Fibroblast of skin of right biceps (primary cell): ENCODE data around the gene HELZ.

Experiments
- DNase-seq: peaks from one replicate; pipeline ENCODE4 v3.0.0-alpha.2; 2013

HELZ gene

DNA sequence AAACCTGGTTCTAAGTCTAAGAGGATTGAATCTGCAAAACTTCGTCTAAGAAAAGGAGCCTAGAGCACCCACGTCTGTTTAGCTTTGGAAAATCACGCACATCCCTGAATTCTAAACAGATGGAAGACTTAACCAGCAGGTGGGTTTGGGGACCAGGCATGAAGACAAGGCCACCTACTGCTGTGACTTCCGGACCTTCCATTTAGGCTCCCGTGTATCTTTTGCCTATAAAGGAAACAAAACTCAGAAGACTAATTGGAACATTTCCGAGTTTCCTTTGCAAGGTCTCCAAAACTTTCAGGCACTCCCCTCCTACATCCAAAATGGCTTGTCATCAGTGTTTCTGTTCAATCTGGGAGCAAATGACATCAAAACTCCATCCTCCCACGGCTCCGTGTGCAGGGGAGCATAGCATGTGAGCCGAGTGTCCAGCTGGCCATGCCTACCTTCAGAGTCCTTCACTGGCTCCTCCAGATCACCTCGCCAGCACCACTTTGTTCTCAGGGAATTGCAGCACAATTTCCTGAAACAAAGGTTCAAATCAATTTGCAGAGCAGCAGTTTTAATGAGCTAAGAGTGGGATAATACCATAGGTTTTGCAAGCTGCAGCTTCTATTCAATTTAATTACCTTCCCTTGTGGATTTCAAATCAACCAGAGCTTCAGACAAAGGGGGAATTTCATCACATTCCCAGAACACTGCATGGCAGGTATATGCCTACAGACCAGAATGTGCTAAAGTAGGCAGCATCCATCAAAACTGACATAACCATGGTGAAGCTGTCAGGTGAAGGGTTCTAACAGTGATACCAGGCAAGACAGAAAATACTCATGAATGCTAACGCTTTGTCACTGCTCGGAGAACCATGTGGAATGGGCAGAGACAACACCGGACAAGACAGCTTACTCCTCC is 177.2 kb downstream of the HELZ start:
- no peak for DNase-seq

DNA sequence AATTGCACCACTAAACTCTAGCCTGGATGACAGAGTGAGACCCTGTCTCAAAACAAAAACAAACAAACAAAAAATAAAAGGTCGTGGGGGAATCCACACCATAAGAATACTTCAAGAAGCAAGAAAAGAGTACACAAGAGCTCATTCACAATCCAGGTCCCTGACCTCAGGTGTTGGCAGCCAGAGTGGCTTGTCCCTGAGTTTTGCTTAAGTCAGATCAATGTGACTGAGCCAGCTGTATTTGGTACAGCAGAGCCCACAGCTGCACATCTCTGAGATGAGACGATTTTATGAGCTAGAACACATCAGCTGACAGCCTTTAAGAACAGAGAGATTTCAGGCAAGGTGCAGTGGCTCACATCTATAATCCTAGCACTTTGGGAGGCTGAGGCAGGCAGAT is 178.3 kb downstream of the HELZ start:
- DNase-seq = no peak

DNA sequence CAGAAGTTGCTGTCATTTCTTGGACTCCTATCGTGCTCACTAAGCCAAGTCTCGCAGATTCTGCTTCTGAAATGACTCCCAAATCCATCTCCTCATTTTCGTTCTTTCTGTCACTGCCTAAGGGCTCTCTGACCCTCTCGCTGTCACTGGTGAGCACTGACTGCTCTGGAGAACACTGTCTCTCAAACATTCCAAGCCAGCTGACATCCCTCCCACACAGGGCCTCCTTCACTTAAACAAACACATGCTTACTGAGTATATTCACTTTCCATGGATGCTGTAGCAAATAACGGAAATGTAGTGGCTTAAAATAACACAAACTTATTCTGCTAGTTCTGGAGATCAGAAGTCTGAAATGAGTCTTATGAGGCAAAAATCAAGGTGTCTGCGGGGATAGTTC is 181.9 kb downstream of the HELZ start:
- no peak for DNase-seq

DNA sequence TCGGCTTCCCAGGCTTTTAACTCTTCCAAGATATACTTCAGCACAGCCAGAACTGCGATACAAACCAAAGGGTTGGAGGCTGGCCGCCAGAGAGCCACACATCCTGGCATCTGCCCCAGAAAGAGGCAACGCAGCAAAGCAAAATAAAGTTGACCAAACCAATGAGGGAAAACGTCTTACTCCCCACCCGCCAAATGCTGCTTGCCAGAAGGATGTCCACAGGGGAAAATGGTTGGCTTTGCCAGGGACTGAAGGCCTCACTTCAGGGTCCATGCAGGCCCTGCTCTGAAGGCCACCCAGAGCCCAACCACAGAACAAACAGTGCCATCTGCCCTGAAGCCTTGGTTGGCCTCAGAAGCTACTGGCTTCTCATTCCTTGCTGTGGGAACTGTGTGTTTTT is 185.6 kb downstream of the HELZ start:
- DNase-seq = no peak

DNA sequence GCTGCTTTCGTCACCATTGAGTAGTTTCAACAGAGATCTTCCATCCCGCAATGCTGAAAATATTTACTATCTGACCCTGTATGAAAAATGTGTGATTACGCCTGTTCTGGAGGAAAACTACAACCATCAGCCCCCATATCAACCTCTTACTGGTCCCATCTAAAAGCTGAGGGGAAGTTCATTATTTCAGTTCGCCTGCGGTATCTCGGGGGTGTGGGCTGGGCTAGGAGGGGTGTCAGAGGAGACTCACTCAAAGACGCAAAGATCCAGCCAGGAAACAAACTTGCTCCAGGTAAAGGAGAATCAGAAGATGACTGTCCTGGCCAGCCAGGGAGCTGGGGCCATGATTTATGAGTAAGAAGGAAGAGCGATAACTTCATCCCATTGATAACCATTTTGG is 187.0 kb downstream of the HELZ start:
- no peak for DNase-seq

DNA sequence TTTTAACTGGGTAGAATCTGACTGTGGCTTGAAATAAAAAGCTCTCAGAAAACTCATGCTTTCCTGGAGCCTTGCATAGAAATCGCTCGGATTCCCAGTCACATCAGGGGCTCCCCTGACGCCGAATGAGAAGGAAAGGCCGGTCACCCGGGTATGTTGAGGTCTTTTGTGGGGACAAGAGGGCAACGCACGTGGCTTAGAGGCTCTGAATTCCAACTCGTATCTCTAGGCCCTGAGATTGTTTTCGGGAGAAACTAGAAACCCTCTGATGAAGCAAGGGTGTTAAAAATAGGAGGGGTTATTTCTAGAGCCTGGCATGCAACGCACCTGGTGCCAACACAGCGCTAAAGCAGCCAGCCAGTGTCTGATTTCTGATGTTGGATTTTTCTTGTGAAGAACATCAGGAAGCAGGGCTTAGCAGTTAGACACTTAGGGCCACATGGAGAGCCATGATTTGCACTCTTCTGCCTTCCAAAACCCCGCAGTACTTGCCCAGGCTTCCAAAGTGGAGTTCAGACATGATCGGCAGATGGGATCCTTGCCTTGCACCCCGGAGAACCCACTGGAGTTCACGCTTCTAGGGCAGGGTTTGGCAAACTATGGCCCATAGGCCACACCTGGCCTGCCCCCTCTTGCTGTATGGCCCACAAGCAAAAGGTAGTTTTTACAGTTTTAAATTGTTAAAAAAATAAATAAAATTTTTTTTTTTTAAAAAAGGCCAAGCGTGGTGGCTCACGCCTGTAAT is 188.1 kb downstream of the HELZ start:
- no peak for DNase-seq

DNA sequence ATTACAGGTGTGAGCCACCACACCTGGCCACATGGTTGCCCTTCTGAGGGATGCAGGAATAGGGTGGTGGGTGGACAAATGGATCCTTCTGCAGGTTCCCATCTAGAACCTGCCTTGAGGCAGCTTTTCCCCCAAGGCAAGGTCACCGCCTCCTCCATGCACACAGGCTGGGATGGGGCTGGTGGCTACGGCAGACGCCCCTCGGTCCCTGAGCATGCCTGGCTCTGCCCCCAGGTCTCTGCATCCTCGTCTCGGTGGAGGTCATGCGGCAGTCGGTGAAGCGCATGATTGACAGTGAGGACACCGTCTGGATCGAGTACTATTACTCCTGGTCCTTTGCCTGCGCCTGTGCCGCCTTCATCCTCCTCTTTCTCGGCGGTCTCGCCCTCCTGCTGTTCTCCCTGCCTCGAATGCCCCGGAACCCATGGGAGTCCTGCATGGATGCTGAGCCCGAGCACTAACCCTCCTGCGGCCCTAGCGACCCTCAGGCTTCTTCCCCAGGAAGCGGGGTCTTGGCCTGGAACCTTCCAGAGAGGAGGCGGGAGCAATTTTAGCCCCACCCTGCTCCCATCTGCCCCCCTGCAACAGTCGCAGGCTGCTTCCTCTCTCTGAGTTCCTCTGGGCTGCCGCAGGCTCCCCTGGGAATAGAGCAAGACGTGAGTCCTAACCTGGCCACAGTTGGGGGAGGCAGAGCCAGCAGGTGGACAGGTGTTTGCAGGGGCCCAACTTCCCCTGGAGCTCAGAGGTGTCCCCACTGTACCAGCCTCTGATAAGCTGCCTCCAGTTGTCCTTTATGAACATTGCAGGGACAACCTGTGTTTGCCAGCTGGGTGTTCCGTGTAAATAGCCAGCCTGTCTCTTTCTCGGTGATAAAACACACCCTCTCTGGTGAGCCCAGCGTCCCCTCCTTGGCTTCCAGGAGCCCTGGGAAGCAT is 188.9 kb downstream of the HELZ start:
- no peak for DNase-seq

DNA sequence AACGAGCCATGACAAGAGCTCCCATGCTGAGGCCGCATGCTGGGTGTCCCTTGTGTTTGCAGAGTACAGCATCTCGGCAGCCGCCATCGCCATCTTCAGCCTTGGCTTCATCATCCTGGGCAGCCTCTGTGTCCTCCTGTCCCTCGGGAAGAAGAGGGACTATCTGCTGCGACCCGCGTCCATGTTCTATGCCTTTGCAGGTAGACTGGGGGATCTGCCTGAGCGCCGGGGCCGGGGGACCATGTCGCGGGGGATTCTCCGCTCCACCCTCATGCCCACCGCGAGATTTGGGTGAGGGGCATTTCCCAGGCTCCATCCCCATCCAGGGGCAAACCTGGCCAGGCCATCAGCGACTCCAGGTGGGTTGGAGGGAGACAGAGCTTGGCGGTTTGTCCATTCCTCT is 190.0 kb downstream of the HELZ start:
- no peak for DNase-seq

DNA sequence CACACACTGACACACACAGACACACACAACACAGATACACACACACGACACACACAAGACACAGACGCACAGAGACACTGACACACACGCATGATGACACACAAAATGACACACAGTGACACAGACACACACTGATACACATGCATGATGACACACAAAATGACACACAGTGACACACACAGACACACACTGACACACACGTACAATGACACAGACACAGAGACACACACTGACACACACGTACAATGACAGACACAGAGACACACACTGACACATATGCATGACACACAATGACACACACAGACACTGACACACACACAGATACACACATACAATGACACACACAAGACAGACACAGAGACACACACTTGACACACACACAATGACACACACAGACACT is 190.4 kb downstream of the HELZ start:
- DNase-seq = no peak

DNA sequence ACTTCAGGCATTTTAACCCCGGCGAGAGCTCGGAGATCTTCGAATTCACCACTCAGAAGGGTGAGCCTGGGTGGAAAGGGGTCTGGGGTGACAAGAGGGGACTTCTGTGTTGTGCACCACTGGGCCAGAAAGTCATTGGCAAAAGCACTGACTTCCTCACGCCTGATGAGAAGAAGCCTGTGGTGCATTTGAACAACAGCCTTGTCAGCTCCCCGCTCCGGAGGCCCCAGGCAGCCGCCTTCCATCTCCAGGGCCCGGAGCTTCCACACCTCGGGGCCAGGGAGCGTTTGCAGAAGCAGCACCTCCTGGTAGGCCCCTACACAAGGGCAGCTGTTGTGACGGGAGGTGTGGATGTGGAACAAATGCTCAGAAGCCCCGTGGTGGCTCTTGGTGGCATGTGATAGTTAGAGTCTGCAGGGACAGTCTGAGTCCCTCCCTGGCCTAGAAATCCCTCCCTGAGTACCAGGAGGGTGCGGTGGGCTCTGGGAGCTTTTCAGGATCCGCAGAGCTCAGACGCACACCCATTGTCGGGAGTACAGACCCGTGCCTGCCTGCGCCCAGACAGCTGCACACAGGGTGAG is 190.9 kb downstream of the HELZ start:
- DNase-seq = no peak

DNA sequence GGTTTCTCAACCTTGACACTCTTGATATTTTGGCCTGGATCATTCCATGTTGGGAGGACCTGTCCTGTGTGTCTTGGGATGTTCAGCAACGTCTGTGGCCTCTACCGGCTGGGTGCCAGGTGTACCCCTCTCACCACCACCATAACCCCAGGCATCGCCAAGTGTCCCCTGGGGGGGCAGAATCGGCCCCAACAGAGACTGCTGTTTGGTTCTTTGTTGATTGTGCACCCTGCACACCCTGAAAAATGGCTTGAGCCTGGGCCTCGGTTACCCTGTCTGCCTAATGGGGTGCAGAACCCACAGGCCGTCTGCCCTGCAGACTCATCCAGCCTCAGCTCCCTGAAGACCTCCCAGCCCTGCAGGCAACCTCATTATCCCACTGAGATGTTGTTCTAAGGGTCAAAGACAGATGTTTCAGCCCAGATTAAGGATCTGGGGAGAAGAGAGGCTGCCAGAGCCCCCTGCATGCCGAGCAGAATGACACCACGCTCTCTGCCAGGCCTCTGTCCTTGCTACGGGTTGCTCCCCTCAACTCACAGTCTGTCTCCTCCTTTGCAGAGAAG is 191.5 kb downstream of the HELZ start:
- no peak for DNase-seq

DNA sequence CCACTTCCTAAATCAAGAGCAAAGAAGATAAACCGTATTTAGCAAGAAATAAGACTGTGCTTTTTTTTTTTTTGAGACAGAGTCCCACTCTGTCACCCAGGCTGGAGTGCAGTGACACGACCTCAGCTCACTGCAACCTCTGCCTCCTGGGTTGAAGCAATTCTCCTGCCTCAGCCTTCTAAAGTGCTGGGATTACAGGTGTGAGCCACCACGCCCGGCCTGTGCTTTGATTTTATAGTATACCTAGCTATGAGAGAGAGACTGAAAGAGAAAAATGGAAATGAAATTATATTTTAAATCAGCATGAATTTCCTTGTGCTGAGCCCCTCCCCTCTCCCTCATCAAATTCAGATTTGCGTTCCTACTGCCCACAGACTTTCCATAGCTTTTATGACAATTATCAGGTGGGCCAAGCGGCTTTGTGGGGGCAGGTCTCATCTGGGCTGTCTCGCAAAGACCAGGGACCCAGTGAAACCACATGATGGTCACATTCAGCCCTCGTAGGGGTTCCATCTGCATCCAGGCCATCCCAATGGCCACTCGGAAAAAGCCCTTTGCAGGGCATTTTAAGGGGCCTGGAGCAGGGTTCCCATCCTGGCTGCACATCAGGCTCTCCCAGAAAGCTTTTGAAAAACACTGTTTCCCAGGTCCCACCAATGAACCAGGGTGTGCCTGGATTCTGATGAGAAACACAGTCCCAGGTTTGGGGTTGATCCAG is 192.1 kb downstream of the HELZ start:
- DNase-seq = no peak

DNA sequence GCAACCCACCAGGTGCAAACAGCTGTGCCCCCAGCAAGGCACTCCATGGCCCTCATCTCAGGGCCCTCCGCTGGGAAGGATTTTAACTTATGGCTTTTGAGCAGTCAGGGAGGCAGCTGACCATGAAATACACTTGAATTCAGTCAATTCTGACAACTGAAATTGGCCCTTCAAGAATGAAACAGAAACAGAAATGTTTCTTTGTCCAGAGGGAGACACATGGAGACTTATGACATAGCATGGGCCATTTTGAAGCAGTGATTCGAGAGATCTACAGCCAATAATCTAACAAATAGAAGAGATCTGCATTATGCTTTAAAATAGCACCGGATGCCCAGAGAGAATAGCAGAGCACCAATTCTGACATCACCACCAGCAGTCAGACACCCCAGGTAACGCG is 193.2 kb downstream of the HELZ start:
- DNase-seq = no peak

DNA sequence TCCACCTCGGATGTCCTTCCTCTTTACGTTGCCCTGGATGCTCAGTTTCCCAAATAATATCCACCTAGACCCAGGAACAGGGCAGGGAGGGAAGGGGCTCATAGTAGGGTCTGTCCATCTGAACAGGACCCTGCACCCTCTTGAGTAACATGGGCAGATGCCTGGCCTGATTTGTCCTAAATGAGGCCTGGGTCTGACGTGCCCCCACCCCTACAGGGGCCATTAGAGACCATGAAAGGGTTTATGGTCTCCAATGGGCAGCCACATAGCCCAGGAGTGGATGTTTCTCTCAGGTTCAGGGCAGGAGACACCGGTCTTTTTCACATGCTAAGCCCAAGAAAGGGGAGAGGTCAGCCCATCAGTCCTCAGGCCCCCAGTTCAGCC is 193.8 kb downstream of the HELZ start:
- no peak for DNase-seq

DNA sequence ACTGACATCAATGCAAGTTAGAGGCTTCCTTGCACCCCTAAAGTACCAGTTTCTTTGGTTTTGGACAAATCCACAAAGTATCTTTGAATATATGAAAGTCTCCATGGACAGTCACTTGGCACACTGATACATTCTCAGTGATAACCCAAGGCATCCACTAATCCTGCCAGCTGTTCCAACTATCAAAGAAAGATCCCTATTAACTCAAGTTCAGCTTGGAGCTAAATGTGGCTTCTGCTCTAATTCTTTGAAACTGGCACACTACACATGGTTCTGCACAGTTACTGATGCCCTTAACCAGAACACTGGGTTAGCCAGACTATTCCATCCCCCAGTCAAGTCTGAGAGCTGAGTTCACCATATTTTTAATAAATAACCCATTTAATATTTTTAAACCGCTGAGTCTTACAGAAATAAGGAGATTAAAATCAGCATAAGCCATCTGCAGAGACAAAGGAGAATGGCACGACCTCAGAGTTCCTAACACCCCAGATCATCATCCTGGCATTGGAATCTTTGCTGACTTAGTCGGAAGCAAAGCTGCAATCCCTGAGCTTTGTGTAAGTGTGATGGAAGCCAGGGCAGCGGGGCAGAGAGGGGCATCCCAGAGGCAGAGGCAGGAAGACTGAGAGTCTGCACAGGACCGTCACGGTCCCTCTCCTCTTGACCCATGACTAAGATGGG is 194.4 kb downstream of the HELZ start:
- no peak for DNase-seq

DNA sequence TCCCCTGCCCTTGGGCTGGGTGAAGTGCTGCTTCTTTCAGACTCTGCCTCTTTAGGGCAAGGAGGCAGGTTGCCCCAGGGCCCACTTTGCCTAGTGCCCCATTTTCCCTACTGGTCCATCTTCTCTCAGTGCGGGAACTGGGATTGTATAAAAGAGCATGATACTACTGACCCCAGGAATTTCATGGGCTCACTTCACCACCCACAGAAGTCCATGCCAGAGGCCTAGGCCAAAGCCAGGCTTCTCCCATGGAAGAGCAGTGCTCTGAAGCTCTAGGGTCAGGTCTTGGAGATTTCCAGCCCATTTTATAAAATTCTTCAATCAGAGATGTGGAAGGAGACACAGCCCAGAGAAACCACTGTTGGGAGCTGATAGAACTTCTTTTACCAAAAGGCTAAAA is 194.9 kb downstream of the HELZ start:
- no peak for DNase-seq

DNA sequence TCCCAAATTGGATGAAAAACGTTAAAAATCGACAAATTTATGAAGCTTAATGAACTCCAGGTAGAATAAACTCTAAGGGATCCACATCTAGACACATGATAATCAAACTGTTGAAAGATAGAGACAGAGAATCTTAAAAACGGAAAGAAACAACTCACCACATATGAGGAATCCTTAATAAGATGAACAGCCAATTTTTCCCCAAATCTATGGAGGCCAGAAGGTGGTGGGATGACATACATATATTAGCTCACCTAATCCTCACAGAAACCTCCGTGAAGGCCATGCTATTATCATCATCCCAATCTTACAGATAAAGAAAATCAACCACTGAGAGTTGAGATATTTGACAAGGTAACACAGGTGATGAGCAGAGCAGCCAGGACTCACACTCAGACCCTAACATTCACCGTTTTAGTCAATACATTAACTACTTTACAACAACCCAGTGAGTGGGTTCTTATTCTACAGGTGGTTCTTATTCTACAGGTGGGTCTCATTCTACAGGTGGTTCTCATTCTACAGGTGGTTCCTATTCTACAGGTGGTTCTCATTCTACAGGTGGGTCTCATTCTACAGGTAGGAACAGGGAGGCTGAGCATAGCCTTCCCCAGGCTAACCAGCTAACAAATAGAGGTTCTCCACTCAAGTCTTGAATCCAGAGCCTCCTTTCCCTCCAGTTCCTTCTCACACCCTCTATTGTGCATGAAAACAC is 195.8 kb downstream of the HELZ start:
- DNase-seq = no peak

DNA sequence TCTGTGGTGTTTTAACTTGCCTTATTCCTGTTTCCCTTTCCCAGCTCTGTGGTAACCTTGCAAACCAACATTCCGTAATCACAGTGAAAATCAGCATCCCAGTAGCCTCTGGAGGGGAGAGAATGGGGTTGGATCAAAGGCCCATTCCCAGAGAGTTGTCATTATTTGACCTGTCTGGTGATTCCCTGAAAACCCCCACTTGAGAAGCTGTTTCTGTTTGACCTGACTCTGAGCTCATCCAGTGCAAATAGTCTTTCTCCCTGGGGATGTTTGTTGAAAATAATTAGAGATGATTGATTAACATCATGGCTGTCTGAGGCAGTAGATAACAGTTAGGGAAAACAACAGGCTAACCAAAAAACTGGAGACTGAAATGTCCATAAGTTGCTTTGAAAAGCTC is 197.6 kb downstream of the HELZ start:
- DNase-seq = no peak

DNA sequence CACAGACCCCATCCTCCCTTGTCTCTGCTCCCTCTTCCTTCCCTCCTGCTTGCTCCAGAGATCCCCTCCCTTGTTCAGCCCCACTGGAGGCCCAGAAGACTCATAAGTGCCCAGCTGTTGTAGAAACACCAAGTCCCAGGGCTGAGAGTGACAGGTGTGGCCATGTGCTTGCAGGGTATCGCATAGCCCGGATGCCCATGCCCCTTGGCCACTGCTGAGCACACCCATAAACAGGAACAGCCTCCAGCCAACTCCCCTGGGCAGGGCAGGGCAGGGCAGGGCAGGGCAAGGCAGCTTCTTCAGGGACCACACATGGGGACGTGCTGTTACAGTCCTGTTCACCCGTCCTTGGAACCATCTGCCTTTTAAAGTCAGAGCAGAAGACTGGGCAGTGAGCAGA is 198.6 kb downstream of the HELZ start:
- DNase-seq = no peak

DNA sequence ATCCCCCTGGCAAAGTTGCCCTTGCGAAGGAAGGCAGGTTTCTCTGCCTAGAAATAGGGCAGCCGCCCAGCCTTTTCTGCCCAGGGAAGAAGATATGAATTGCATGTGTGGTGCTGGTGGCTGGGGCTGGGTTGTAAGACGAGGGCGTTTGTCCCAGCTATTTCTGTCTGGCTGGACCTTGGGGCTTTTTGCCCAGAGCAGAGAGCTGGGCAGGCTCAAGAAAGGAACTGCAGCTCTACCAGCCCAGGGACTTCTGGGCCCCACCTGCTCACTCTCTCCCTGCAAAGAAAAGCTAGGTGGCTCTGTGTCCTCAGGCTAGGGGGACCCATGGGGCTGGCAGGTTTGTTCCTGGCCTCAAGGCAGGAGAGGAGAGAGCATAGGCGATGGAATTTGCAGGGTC is 200.1 kb downstream of the HELZ start:
- no peak for DNase-seq
